Head of caudate nucleus (tissue), 42 donors: ENCODE results near the gene AGBL1.
"Not testable (repeated sequence)": the region's sequence is repeated elsewhere in the genome, so short reads cannot be mapped to it uniquely, and the experiment has no call there.

Experiments
- DNase-seq, 42 donors: peaks; one replicate each; pipeline versions ENCODE4 v3.0.0 to v3.0.0-alpha.2; 2020 to 2021; ENCODE audit warnings: mixed read lengths in 7 of 42
- intact Hi-C: fragments of 100-400 bp; cut with DNase I; formaldehyde crosslinking; loops from one replicate; pipeline ENCODE4 v1.15.0; 2022

Gene AGBL1

GRCh38 chr15:87031540-87032230 lies 952.0 kb downstream of the AGBL1 start:
- intact Hi-C loops = no loop called here
- DNase-seq = no peak

GRCh38 chr15:87032295-87032694 lies 952.6 kb downstream of the AGBL1 start:
- DNase-seq = no peak
- intact Hi-C loops = no loop called here

GRCh38 chr15:87033056-87033455 lies 953.4 kb downstream of the AGBL1 start:
- DNase-seq = peak in 2 of 42 donors; percentile 4 to 47
- intact Hi-C loops = no loop called here

GRCh38 chr15:87034886-87035285 lies 955.2 kb downstream of the AGBL1 start:
- DNase-seq = no peak
- intact Hi-C loops = no loop called here

GRCh38 chr15:87038404-87038803 lies 958.7 kb downstream of the AGBL1 start:
- no peak for DNase-seq
- intact Hi-C loops = no loop called here

GRCh38 chr15:87042619-87043018 lies 962.9 kb downstream of the AGBL1 start:
- DNase-seq, intact Hi-C loops: not testable (repeated sequence)

- intact Hi-C loops = no loop called here
- DNase-seq = no peak
Observed at GRCh38 chr15:87045746-87046145, 966.1 kb downstream of the AGBL1 start.

- intact Hi-C loops = no loop called here
- DNase-seq = no peak
Observed at GRCh38 chr15:87047203-87047965, 967.7 kb downstream of the AGBL1 start.
